DLD1 (cell line): ENCODE results near the gene DOCK11.
"Not testable (repeated sequence)": the region's sequence is repeated elsewhere in the genome, so short reads cannot be mapped to it uniquely, and the experiment has no call there.

Source experiments
- in situ Hi-C: cut with HindIII; loops from 2 replicates; pipeline ENCODE4 v1.10.0; 2017; ENCODE audit warnings: low sequenced_read_pairs

The DOCK11 gene

GRCh38 chrX:118729042-118729652 is 233.5 kb downstream of the DOCK11 start:
- in situ Hi-C loops = no loop called here

GRCh38 chrX:118730500-118731247 is 235.1 kb downstream of the DOCK11 start:
- in situ Hi-C loops = no loop called here

GRCh38 chrX:118732551-118732950 is 236.9 kb downstream of the DOCK11 start:
- in situ Hi-C loops = not testable (repeated sequence)

- in situ Hi-C loops = no loop called here
These were observed 239.3 kb downstream of the DOCK11 start for GRCh38 chrX:118734909-118735308.
